GM12878 (cell line): Measurements from ENCODE around the gene WWC2. TPM values are rescaled to one million over a fixed set of nuclear protein-coding genes. Genes with fewer than 3 reads are reported as not detected.

Experiments used
- ATAC-seq: fragments of 200-7000 bp; cut with Tn5 transposase; 3 replicates; pipeline ENCODE4 v1.9.1; 2020; ENCODE audit warnings: mild to moderate bottlenecking, moderate library complexity
- BruUV-seq: library from RNA; stranded (reverse); fragments of 400-500 nt; replicated peaks from 2 replicates; lab custom pipeline; 2021; lab: Mats Ljungman, UMichigan
- CTCF ChIA-PET: fragments of 300-600 bp; sonication (Branson Sonifier 250); formaldehyde crosslinking; extraction: SDS; loops from one replicate; lab custom pipeline; 2021; ENCODE audit warnings: inconsistent platforms; lab: Yijun Ruan, JAX
- POLR2A ChIA-PET: fragments of 350-600 bp; formaldehyde crosslinking; extraction: SDS; loops from one replicate; lab custom pipeline; 2021; ENCODE audit warnings: inconsistent platforms; lab: Charles Lee
- RAD21 ChIA-PET: fragments of 300-600 bp; sonication (Branson Sonifier 250); formaldehyde crosslinking; loops from one replicate; lab custom pipeline; 2023; ENCODE audit warnings: antibody characterized with exemption; ENCODE audit not compliant: unreplicated experiment; lab: Charles Lee
- SMC1A ChIA-PET: fragments of 300-600 bp; sonication (Branson Sonifier 250); formaldehyde crosslinking; loops from one replicate; lab custom pipeline; 2023; ENCODE audit not compliant: unreplicated experiment, uncharacterized antibody; lab: Charles Lee
- DNase-seq: peaks from one replicate; pipeline ENCODE4 v3.0.0-alpha.2; 2011; ENCODE audit warnings: low read depth, low spot score
- FAIRE-seq: peaks from 3 replicates; lab custom pipeline; 2011; peaks lifted over from hg19 to GRCh38; lab: Jason Lieb, UNC
- H2AFZ ChIP-seq: 2 replicates; pipeline ENCODE4 v1.6.0; 2011; ENCODE audit warnings: low read depth, low read length, control low read depth; ENCODE audit not compliant: control insufficient read depth
- H3K27ac ChIP-seq: 2 replicates; pipeline ENCODE4 v1.5.1; 2011; ENCODE audit warnings: control low read depth; ENCODE audit not compliant: control insufficient read depth, insufficient read depth
- H3K27me3 ChIP-seq, 2 experiments: replicated peaks in 1 of 2; 2 replicates each; pipeline versions ENCODE4 v1.6.0 to v1.6.1; 2011; ENCODE audit warnings: low read length in 1 of 2; ENCODE audit not compliant: control insufficient read depth in 2 of 2, insufficient read depth in 2 of 2
- H3K36me3 ChIP-seq, 2 experiments: 2 replicates each; pipeline ENCODE4 v1.5.1; 2011; ENCODE audit warnings: low read length in 1 of 2; ENCODE audit not compliant: control insufficient read depth in 2 of 2, insufficient read depth in 2 of 2
- H3K4me1 ChIP-seq: 2 replicates; pipeline ENCODE4 v1.6.1; 2011; ENCODE audit warnings: mild to moderate bottlenecking, low read length, moderate library complexity, mixed read lengths; ENCODE audit not compliant: control insufficient read depth, insufficient read depth
- H3K4me2 ChIP-seq: 2 replicates; pipeline ENCODE4 v1.6.0; 2011; ENCODE audit warnings: control low read depth; ENCODE audit not compliant: control insufficient read depth, insufficient read depth
- H3K4me3 ChIP-seq: fragments of 200-600 bp; sonication (generic); 2 replicates; pipeline ENCODE4 v1.5.1; 2016
- H3K79me2 ChIP-seq: 2 replicates; pipeline ENCODE4 v1.6.0; 2011; ENCODE audit warnings: low read length; ENCODE audit not compliant: control insufficient read depth, insufficient read depth
- H3K9ac ChIP-seq: 2 replicates; pipeline ENCODE4 v1.8.0; 2011; ENCODE audit warnings: low read length, control low read depth, mixed read lengths; ENCODE audit not compliant: control insufficient read depth, insufficient read depth
- H3K9me3 ChIP-seq: replicated peaks from 3 replicates; pipeline ENCODE4 v1.5.1; 2011; ENCODE audit warnings: mild to moderate bottlenecking, low read length; ENCODE audit not compliant: control insufficient read depth, insufficient read depth
- H4K20me1 ChIP-seq: 2 replicates; pipeline ENCODE4 v1.6.0; 2011; ENCODE audit not compliant: control insufficient read depth, insufficient read depth
- CEBPB ChIP-seq, 2 experiments: fragments of 150-350 bp in 1 of 2; IDR thresholded peaks; 2 replicates each; pipeline ENCODE4 v1.6.1; 2012 to 2014; ENCODE audit warnings: low read depth in 2 of 2, low read length in 2 of 2, borderline replicate concordance in 1 of 2, inconsistent platforms in 1 of 2
- CHD2 ChIP-seq: IDR thresholded peaks from 2 replicates; pipeline ENCODE4 v1.6.1; 2011; ENCODE audit warnings: low read depth, low read length, improper control_type of control experiment, borderline replicate concordance
- FOXM1 ChIP-seq: IDR thresholded peaks from 2 replicates; pipeline ENCODE4 v1.6.1; 2012; ENCODE audit warnings: low read depth, mild to moderate bottlenecking, inconsistent platforms, low read length, moderate library complexity
- GABPA ChIP-seq: IDR thresholded peaks from 2 replicates; pipeline ENCODE4 v1.6.1; 2014; ENCODE audit warnings: antibody characterized with exemption, low read depth, mild to moderate bottlenecking, inconsistent platforms
- JUND ChIP-seq: IDR thresholded peaks from 2 replicates; pipeline ENCODE4 v1.6.1; 2012; ENCODE audit warnings: low read depth, mild to moderate bottlenecking, low read length, improper control_type of control experiment, moderate library complexity
- MTA3 ChIP-seq: IDR thresholded peaks from 2 replicates; pipeline ENCODE4 v1.6.1; 2012; ENCODE audit warnings: low read length, inconsistent platforms, borderline replicate concordance
- MYC ChIP-seq: IDR thresholded peaks from 2 replicates; pipeline ENCODE4 v1.6.1; 2011; ENCODE audit warnings: mild to moderate bottlenecking, low read length, moderate library complexity, inconsistent platforms; ENCODE audit not compliant: insufficient read depth, insufficient replicate concordance, insufficient read length, severe bottlenecking
- SIX5 ChIP-seq: IDR thresholded peaks from 2 replicates; pipeline ENCODE4 v1.6.1; 2011; ENCODE audit warnings: mild to moderate bottlenecking, low read depth, low read length, moderate library complexity; ENCODE audit not compliant: severe bottlenecking
- SP1 ChIP-seq: IDR thresholded peaks from one replicate; pipeline ENCODE4 v1.6.1; 2011; ENCODE audit warnings: low read depth, low read length
- SPI1 ChIP-seq: IDR thresholded peaks from 2 replicates; pipeline ENCODE4 v1.6.1; 2011; ENCODE audit warnings: low read depth, mild to moderate bottlenecking, low read length, moderate library complexity, borderline replicate concordance; ENCODE audit not compliant: insufficient read depth
- TBL1XR1 ChIP-seq: IDR thresholded peaks from 2 replicates; pipeline ENCODE4 v1.6.1; 2012; ENCODE audit warnings: low read depth, low read length, improper control_type of control experiment
- TCF7 ChIP-seq: IDR thresholded peaks from 2 replicates; pipeline ENCODE4 v1.6.1; 2014; ENCODE audit warnings: antibody characterized with exemption, borderline replicate concordance
- ZBTB11 ChIP-seq: fragments of 450-650 bp; formaldehyde crosslinking; IDR thresholded peaks from 2 replicates; pipeline ENCODE4 v1.5.0; 2022; ENCODE audit warnings: mild to moderate bottlenecking, missing genetic modification characterization
- ZSCAN29 ChIP-seq: fragments of 450-650 bp; IDR thresholded peaks from 2 replicates; pipeline ENCODE4 v1.6.1; 2017; ENCODE audit warnings: mild to moderate bottlenecking, moderate library complexity
- WGBS: methylation state at CpG from one replicate; pipeline ENCODE4 v1.1.6; 2016; ENCODE audit warnings: low lambda C conversion rate; ENCODE audit not compliant: insufficient replicate concordance, insufficient coverage; ENCODE audit errors: missing lambda C conversion rate; 5-methylcytosine and 5-hydroxymethylcytosine counted together
- in situ Hi-C: fragments of 300-500 bp; cut with MboI; formaldehyde crosslinking; loops from 9 replicates; pipeline ENCODE4 v1.14.3; 2018; ENCODE audit warnings: mixed read lengths
- intact Hi-C: fragments of 100-400 bp; cut with micrococcal nuclease; formaldehyde crosslinking; loops from one replicate; pipeline ENCODE4 v1.14.2; 2022; ENCODE audit not compliant: unreplicated experiment
- polyA plus RNA-seq, 11 experiments: library from polyadenylated mRNA; depleted of rRNA in 4 of 11; unstranded in 6 of 11; stranded (reverse) in 5 of 11; fragments of >200 nt; fragmentation: Nextera tagmentation in 4 of 11; fragmentation: Illumina TruSeq in 1 of 11; extraction: Ambion mirVana in 4 of 11; extraction: Trizol in 1 of 11; gene quantifications; 1 replicate in 1 of 11; 2 replicates in 10 of 11; pipeline versions ENCODE4 v1.2.1 to v1.2.3, GENCODE V29; 2011 to 2016; ENCODE audit warnings: inconsistent platforms in 2 of 11, missing spikeins in 2 of 11, low read depth in 1 of 11
- total RNA-seq, 4 experiments: library from RNA; depleted of rRNA in 3 of 4; stranded (reverse); fragments of >200 nt in 3 of 4; fragmentation: Illumina TruSeq in 1 of 4; extraction: Trizol in 1 of 4; gene quantifications; 2 replicates each; pipeline versions ENCODE4 v1.2.1 to v1.2.3, GENCODE V29; 2013 to 2021

The WWC2 gene
- total and polyA plus RNA-seq, 10 of the 15 experiments (the other 5 are each of a cell fraction or from before 2014, with no cell fraction given) = 0.02 to 0.72 (median 0.06) TPM; not detected in 3

GRCh38 chr4:183095199-183095512 lies 3.9 kb upstream of the WWC2 start:
- CTCF ChIA-PET = no interaction called here
- POLR2A ChIA-PET = no interaction called here
- Histone ChIP-seq H3K4me3 (no peak overlapping the region), H3K9me3 (no peaks in the 10 kb centered on the region; the same call in 2 of the 3 replicates), H3K4me1 (no peaks in the 10 kb centered on the region), H4K20me1 (no peaks in the 10 kb centered on the region), H3K27ac (no peak overlapping the region), H3K9ac (no peak overlapping the region), H3K79me2 (no peaks in the 10 kb centered on the region), H3K27me3 (peaks cover 5 to 14% of the 10 kb centered on the region in 2 experiments)
- 0% methylated on average over 1 of the region's 1 CpG for WGBS
- RAD21 ChIA-PET = no interaction called here
- intact Hi-C loops = no loop called here
- no peak for ATAC-seq
- no peak for FAIRE-seq
- DNase-seq = no peak
- SMC1A ChIA-PET = no interaction called here
- in situ Hi-C loops = no loop called here
- TF ChIP-seq SIX5 (no peak), TCF7 (no peak), TBL1XR1 (no peak), CHD2 (no peak), MTA3 (no peak), MYC (no peak), JUND (no peak), SP1 (no peak), SPI1 (no peak), ZBTB11 (CRISPR knock-in tag) (no peak), GABPA (no peak), ZSCAN29 (no peak), FOXM1 (no peak), CEBPB (IDR thresholded peaks at IDR 0.05; ENCODE audit: borderline replicate concordance in 1 of 2, low read depth in 2 of 2, low read length in 2 of 2) (no peak)
- TF ChIP-seq, all 136 proteins: peak for 0
- no peaks in the 10 kb centered on the region for H3K36me3 ChIP-seq
- H2AFZ ChIP-seq = no peak overlapping the region
- no peak overlapping the region for H3K4me2 ChIP-seq
- no TSS peak for BruUV-seq
